GDM1 (cell line): Measurements from ENCODE around the gene ADGRA1.
"Not testable (repeated sequence)": the region's sequence is repeated elsewhere in the genome, so short reads cannot be mapped to it uniquely, and the experiment has no call there.

ENCODE experiments used
- DNase-seq: peaks from one replicate; lab custom pipeline; 2025; lab: John Stamatoyannopoulos, UW

The ADGRA1 gene

GRCh38 chr10:133110609-133111275, 23.0 kb downstream of the ADGRA1 start:
- no peak for DNase-seq

DNA sequence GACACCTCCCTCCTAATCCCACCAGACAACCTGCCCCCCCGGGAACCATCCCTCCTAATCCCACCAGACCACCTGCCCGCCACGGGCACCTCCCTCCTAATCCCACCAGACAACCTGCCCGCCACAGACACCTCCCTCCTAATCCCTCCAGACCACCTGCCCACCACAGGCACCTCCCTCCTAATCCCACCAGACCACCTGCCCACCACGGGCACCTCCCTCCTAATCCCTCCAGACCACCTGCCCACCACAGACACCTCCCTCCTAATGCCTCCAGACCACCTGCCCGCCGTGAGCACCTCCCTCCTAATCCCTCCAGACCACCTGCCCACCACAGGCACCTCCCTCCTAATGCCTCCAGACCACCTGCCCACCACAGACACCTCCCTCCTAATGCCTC, 23.9 kb downstream of the ADGRA1 start:
- DNase-seq, result not testable (repeated sequence)

DNA sequence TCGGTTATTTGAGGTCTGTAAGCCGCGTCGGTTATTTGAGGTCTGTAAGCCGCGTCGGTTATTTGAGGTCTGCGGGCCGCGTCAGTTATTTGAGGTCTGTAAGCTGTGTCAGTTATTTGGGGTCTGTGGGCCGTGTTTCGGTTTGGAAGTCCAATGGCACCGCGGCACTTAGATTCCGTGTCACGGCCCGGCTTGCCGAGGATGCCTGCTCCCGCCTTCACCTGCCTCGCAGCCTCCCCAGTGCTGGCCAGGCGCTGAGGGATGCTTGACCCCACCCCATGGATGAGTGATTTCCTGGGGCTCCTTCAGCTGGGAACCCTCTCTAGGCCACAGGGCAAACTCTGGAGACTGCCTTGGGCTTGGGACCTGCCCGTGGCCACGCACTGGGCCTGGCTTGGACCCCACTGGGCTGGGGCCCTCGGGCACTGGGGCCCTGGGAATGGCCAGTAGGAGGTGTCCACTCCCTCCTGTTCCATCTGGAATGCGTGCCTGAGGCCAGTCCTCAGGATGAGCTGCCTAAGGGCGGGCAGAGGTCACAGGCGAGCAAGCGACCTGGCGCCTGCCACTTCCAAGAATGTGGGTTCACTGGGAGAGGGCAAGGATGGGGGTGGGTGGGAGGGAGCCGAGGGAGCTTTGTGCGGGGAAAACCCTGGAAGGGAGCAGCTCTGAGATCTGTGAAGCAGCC, 25.6 kb downstream of the ADGRA1 start:
- DNase-seq, result no peak

DNA sequence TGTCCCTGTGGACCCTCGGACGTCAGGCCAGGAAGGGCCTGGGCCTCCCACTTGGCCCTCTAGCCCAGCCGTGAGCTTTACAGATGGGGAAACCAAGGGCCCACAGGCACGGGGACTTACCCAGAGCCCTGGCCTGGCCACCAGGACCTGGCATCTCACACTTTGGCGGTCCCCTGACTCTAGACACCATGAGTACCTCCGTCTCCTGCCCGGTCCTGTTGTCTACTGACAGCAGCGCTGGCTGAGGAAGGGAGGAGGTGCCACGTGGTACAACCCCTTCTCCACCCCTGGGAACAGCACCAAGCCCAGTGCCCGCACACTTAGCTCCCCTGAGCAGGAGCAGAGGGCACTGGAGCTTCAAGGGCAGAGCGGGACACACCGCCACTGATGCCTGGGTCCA, 26.1 kb downstream of the ADGRA1 start:
- DNase-seq, result no peak

- no peak for DNase-seq
Measured at GRCh38 chr10:133114251-133114650, 26.5 kb downstream of the ADGRA1 start.

DNA sequence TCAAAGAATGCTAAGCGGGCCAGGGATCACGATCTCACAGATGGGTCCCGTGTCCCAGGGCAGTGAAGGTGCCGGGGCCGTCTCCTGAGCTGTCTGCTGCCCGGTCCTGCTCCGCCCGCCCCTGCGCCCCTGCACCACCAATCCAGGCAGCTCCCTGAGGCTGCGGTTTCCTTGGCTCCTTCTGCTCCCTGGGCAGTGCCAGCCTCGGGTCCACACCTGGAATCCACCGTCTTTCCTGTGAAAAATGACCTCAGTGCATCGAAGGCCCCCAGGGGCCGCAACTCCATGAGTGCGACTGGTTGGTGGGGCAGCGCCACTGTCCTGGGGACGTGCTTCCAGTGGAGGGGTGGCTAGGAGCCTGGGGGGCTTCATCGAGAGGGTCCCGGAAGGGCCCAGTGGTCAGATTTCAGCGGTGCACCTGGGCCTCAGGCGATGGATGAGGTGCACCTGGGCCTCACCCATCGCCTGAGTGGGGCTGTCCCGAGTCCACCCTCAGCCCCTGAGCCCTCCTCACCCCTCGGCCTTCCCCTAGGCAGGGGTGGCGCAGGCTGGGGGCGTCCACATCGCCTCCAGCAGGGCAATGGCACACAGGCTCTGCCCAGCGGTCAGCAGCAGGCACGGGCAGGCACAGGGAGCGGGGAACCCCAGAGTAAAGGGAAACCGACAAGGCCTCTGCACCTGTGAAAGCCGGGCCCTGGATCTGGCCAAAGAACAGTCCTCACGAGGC, 27.2 kb downstream of the ADGRA1 start:
- no peak for DNase-seq

DNA sequence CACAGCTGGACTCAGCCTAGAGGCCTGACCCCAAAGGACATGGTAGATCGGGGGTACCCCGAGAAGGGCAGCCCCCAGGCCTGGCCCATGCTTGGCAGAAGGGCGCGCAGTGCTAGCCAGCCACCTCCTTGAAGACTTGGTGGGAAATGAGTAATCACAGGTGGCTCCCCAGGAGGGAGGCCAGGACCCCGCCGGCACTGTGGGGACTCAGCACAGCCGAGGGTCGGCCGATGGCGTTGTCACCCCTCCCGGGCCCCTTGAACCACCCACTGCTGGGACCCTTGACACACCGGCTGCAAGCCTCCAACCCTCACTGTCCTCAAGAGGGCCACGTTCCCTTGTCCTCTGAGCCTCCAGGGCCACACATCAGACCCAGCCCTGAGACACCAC, 27.7 kb downstream of the ADGRA1 start:
- DNase-seq, result no peak

DNA sequence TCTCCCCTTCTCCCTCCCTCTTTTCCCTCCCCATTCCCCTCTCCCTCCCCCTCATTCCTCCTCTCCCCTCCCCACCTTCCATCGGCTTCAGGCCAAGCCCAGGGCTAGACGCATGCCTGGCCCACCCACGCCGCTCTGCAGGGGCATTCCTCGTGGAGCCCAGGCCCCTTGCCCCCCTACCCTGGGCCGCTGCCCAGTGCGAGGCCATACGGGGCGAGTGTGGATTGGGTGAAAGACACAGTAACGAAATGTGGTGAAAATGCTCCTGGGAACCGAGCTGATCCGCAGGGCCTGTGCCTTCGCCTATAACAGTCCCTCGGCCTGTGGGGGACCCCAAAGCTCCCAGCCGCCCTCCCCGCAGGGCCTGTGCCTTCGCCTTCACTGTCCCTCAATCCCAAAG, 28.3 kb downstream of the ADGRA1 start:
- DNase-seq, result no peak

- DNase-seq, result no peak
Measured at GRCh38 chr10:133116455-133116854, 28.7 kb downstream of the ADGRA1 start.

- DNase-seq, result no peak
Measured at GRCh38 chr10:133117036-133117687, 29.4 kb downstream of the ADGRA1 start.

DNA sequence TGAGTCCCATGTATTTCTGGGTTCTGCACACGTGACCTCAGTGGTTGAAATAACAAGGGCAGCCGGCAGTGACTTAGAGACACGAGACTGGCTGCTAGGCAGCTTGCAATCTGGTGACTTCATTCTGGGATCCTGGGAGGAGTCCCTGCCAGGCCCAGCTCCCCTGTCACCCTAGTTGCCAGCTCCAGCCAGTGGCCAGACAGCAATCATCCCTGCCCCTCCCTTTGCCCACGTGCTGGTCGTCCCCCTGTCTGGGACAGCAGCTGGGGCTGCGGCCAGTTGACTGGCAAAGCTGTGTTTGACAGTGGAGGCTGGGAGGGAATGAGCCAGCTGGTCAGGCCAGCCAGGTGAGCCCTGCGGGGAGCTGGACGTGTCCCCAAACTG, 30.0 kb downstream of the ADGRA1 start:
- no peak for DNase-seq

GRCh38 chr10:133121479-133121878, 33.8 kb downstream of the ADGRA1 start:
- no peak for DNase-seq

GRCh38 chr10:133122171-133122935, 34.6 kb downstream of the ADGRA1 start:
- DNase-seq, result no peak

- no peak for DNase-seq
Measured at GRCh38 chr10:133123050-133123745, 35.5 kb downstream of the ADGRA1 start.

- DNase-seq, result no peak
Measured at GRCh38 chr10:133123746-133124356, 36.1 kb downstream of the ADGRA1 start.

- DNase-seq, result no peak
Measured at GRCh38 chr10:133124357-133125211, 36.9 kb downstream of the ADGRA1 start.

GRCh38 chr10:133125901-133126300, 38.2 kb downstream of the ADGRA1 start:
- DNase-seq, result no peak

GRCh38 chr10:133126431-133127290, 38.9 kb downstream of the ADGRA1 start:
- no peak for DNase-seq
